Keratinocyte (primary cell): ENCODE results near the gene USP27X. TPM values are rescaled to one million over a fixed set of nuclear protein-coding genes. Genes with fewer than 3 reads are reported as not detected.

Source experiments
- DNase-seq: peaks from one replicate; pipeline ENCODE4 v3.0.0-alpha.2; 2011; ENCODE audit warnings: low read depth, missing footprints, low spot score
- FAIRE-seq: peaks from 2 replicates; lab custom pipeline; 2011; peaks lifted over from hg19 to GRCh38; lab: Jason Lieb, UNC
- H2AFZ ChIP-seq: 2 replicates; pipeline ENCODE4 v1.6.0; 2012; ENCODE audit warnings: low read length, control low read depth, inconsistent platforms; ENCODE audit not compliant: control insufficient read depth
- H3K27ac ChIP-seq: 2 replicates; pipeline ENCODE4 v1.5.1; 2011; ENCODE audit warnings: low read length; ENCODE audit not compliant: control insufficient read depth, insufficient read depth
- H3K27me3 ChIP-seq: 3 replicates; pipeline ENCODE4 v1.6.0; 2011; ENCODE audit warnings: low read length; ENCODE audit not compliant: control insufficient read depth, insufficient read depth; ENCODE audit errors: extremely low read depth
- H3K36me3 ChIP-seq, 2 experiments: 2 replicates in 1 of 2; 3 replicates in 1 of 2; pipeline ENCODE4 v1.5.1; 2011; ENCODE audit warnings: low read length in 2 of 2, mild to moderate bottlenecking in 1 of 2; ENCODE audit not compliant: control insufficient read depth in 2 of 2, insufficient read depth in 2 of 2; ENCODE audit errors: extremely low read depth in 1 of 2
- H3K4me1 ChIP-seq: 3 replicates; pipeline ENCODE4 v1.5.1; 2011; ENCODE audit warnings: low read length; ENCODE audit not compliant: control insufficient read depth, insufficient read depth; ENCODE audit errors: extremely low read depth
- H3K4me2 ChIP-seq: 3 replicates; pipeline ENCODE4 v1.6.0; 2011; ENCODE audit warnings: low read depth, low read length; ENCODE audit not compliant: control insufficient read depth, insufficient read depth; ENCODE audit errors: extremely low read depth
- H3K4me3 ChIP-seq, 3 experiments: fragments of 200-600 bp in 1 of 3; sonication (generic) in 1 of 3; 2 replicates in 2 of 3; 3 replicates in 1 of 3; pipeline ENCODE4 v1.5.1; 2011 to 2016; ENCODE audit warnings: low read length in 3 of 3, mild to moderate bottlenecking in 3 of 3, control low read depth in 2 of 3, inconsistent platforms in 1 of 3, low read depth in 1 of 3, mixed read lengths in 1 of 3, mixed run types in 1 of 3, moderate library complexity in 1 of 3; ENCODE audit not compliant: control insufficient read depth in 2 of 3, insufficient read depth in 2 of 3; ENCODE audit errors: extremely low read depth in 1 of 3
- H3K79me2 ChIP-seq: 2 replicates; pipeline ENCODE4 v1.6.0; 2012; ENCODE audit warnings: low read length; ENCODE audit not compliant: control insufficient read depth, insufficient read depth
- H3K9ac ChIP-seq: 3 replicates; pipeline ENCODE4 v1.6.0; 2011; ENCODE audit warnings: low read length; ENCODE audit not compliant: control insufficient read depth, insufficient read depth; ENCODE audit errors: extremely low read depth
- H3K9me1 ChIP-seq: 3 replicates; pipeline ENCODE4 v1.6.0; 2011; ENCODE audit warnings: low read length; ENCODE audit not compliant: control insufficient read depth, insufficient read depth; ENCODE audit errors: extremely low read depth
- H3K9me3 ChIP-seq: 2 replicates; pipeline ENCODE4 v1.5.1; 2012; ENCODE audit warnings: low read depth, low read length; ENCODE audit not compliant: control insufficient read depth
- H4K20me1 ChIP-seq: 3 replicates; pipeline ENCODE4 v1.6.0; 2011; ENCODE audit warnings: low read length; ENCODE audit not compliant: control insufficient read depth, insufficient read depth; ENCODE audit errors: extremely low read depth
- EZH2 ChIP-seq: IDR thresholded peaks from one replicate; pipeline ENCODE4 v1.6.1; 2012; ENCODE audit warnings: inconsistent platforms, mild to moderate bottlenecking, low read length, moderate library complexity
- dilution Hi-C: fragments of 300-500 bp; cut with MboI; formaldehyde crosslinking; loops from one replicate; pipeline ENCODE4 v1.7.0; 2020; ENCODE audit warnings: low sequenced_read_pairs; ENCODE audit not compliant: extremely low pct_ligation_motif_present
- polyA minus RNA-seq, 3 experiments: library from RNA; depleted of rRNA, polyadenylated mRNA; stranded (reverse); fragments of >200 nt; gene quantifications; 1 replicate in 1 of 3; 2 replicates in 1 of 3; 3 replicates in 1 of 3; pipeline ENCODE4 v1.2.3, GENCODE V29; 2011
- polyA plus RNA-seq, 5 experiments: library from polyadenylated mRNA; depleted of rRNA in 3 of 5; stranded (reverse) in 3 of 5; stranded (forward) in 1 of 5; unstranded in 1 of 5; fragments of >200 nt; gene quantifications; 1 replicate in 1 of 5; 2 replicates in 3 of 5; 3 replicates in 1 of 5; pipeline versions ENCODE4 v1.2.1 to v1.2.3, GENCODE V29; 2011 to 2012; ENCODE audit warnings: missing spikeins in 2 of 5, low read depth in 1 of 5, low replicate concordance in 1 of 5
- TF ChIP-seq, protein P1 (sequence below), 3 experiments: IDR thresholded peaks in 1 of 3; conservative IDR thresholded peaks in 1 of 3; optimal IDR thresholded peaks in 1 of 3; 2 replicates in 2 of 3; 3 replicates in 1 of 3; pipeline versions ENCODE3 to v1.5.1; 2011; ENCODE audit warnings: low read length in 3 of 3, mild to moderate bottlenecking in 3 of 3, moderate library complexity in 2 of 3, control low read depth in 1 of 3, inconsistent platforms in 1 of 3; ENCODE audit not compliant: insufficient read depth in 2 of 3; ENCODE audit errors: extremely low read depth in 1 of 3

Gene USP27X
- polyA plus RNA-seq (2.8 to 3.1 TPM (median 3.0 TPM) in 3 replicates), polyA minus RNA-seq (5.0 to 7.2 TPM (median 5.0 TPM) in 3 replicates)
- polyA plus RNA-seq (2011; ENCODE audit: low read depth) = 1.7 TPM
- polyA plus RNA-seq (2011; cell fraction: cytosol; rRNA removed) = 2.3 and 2.7 TPM in 2 replicates
- 2.5 and 2.9 TPM in 2 replicates for polyA plus RNA-seq (2011; cell fraction: nucleus; rRNA removed)
- 1.1 and 2.6 TPM in 2 replicates for polyA plus RNA-seq (2012; ENCODE audit: low replicate concordance)
- 1.9 TPM for polyA minus RNA-seq (2011; cell fraction: cytosol; rRNA and poly(A)+ RNA removed)
- polyA minus RNA-seq (2011; cell fraction: nucleus; rRNA and poly(A)+ RNA removed) = 1.2 and 2.2 TPM in 2 replicates

DNA sequence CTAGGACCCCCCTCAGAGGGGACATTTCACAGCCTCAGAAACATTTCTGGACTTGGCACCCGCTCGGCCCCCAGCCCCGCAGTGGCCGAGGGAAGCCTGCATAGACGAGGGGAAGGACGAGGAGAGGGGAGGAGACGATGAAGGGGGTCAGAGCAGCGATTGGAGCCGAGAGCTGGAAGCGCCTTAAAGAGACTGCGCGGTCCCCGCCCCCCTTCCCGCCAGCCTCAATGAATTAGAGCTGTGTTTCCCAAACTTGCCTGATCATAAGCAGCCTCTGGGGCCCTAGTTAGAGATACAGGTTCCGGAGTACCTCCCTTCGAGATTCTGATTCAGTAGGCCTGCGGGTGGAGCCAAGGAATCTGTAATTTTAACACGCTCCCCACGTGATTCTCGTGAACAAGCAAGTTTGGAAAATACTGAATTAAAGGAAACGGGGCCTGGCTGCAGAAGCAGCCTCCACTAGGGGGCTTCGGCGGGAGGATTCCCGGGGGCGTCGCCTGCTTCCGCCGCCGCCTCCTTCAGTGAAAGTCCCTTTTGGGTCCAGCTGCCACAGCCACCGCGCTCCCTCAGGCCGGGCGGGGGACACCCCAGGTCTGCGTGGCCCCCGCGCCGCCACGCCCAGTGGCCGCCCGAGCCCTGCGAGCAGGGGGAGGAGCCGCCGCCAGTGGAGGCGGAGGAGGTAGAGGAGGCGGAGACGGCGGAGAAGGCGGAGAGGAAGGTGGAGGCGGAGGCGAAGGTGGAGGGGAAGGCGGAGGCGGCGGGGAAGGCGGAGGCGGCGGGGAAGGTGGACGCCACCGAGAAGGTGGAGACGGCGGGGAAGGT lies at the start of gene USP27X:
Gene USP27X, plus strand, starts transcription at position 651 of the 822 bp plus-strand sequence. CDS start 824 bp downstream, outside the sequence.
- Histone ChIP-seq H3K4me1 (no peaks in the 10 kb centered on the region), H3K9me3 (no peaks in the 10 kb centered on the region), H3K4me3 (peak within 1 kb of the TSS; percentile 54 to 67 (median 54)), H2AFZ (peak within 1 kb of the TSS; percentile 72), H3K27me3 (no peaks in the 10 kb centered on the region), H3K27ac (peak within 1 kb of the TSS; percentile 42), H3K9ac (peak within 1 kb of the TSS; percentile 70), H3K4me2 (peak within 1 kb of the TSS; percentile 61), H3K79me2 (no peaks in the 10 kb centered on the region), H3K9me1 (no peaks in the 10 kb centered on the region), H3K36me3 (no peaks in the 10 kb centered on the region), H4K20me1 (no peaks in the 10 kb centered on the region)
- DNase-seq = peak; percentile 35
- FAIRE-seq = no peak
- TF ChIP-seq EZH2 = no peak
- TF ChIP-seq, protein P1, sequence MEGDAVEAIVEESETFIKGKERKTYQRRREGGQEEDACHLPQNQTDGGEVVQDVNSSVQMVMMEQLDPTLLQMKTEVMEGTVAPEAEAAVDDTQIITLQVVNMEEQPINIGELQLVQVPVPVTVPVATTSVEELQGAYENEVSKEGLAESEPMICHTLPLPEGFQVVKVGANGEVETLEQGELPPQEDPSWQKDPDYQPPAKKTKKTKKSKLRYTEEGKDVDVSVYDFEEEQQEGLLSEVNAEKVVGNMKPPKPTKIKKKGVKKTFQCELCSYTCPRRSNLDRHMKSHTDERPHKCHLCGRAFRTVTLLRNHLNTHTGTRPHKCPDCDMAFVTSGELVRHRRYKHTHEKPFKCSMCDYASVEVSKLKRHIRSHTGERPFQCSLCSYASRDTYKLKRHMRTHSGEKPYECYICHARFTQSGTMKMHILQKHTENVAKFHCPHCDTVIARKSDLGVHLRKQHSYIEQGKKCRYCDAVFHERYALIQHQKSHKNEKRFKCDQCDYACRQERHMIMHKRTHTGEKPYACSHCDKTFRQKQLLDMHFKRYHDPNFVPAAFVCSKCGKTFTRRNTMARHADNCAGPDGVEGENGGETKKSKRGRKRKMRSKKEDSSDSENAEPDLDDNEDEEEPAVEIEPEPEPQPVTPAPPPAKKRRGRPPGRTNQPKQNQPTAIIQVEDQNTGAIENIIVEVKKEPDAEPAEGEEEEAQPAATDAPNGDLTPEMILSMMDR (optimal IDR thresholded peaks at IDR 0.05 in 1 of 3, IDR thresholded peaks at IDR 0.05 in 1 of 3, conservative IDR thresholded peaks at IDR 0.05 in 1 of 3; ENCODE audit: extremely low read depth in 1 of 3, insufficient read depth in 2 of 3, low read length in 3 of 3) = peak; percentile 13 to 46 (median 37)
- dilution Hi-C loops = no loop called here

DNA sequence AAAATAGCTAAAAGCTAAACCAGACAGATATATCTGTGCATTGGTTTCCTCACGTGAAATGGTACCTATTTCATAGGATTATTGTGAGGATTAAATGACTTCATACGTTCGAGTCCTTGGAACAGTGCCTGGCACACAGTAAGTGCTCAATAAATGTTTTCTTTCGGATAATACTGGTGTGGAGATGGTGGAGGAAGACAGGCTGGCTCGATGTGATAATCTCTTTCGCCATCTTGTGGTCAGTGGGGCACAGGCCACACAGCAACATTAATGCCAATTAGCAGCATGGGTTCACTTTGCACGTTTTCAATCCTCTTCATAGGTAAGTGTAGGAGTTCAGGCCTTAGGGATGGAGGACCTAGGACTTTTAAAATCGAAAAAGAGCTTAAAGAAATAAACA lies 40.9 kb upstream of the USP27X start:
- DNase-seq = no peak
- no peak for FAIRE-seq
- no peaks in the 10 kb centered on the region for H4K20me1 ChIP-seq

More for the DNA sequence above, 40.9 kb upstream of the USP27X start:
- H3K9me3 ChIP-seq = no peaks in the 10 kb centered on the region
- H3K4me1 ChIP-seq = no peaks in the 10 kb centered on the region
- no peaks in the 10 kb centered on the region for H3K27me3 ChIP-seq
- dilution Hi-C loops = no loop called here
- no peaks in the 10 kb centered on the region for H3K36me3 ChIP-seq
- no peak overlapping the region for H3K4me2 ChIP-seq
- H3K27ac ChIP-seq = no peak overlapping the region
- no peak overlapping the region for H2AFZ ChIP-seq
- H3K79me2 ChIP-seq = no peaks in the 10 kb centered on the region
- H3K4me3 ChIP-seq = no peak overlapping the region
- TF ChIP-seq, protein P1 (optimal IDR thresholded peaks at IDR 0.05 in 1 of 3, IDR thresholded peaks at IDR 0.05 in 1 of 3, conservative IDR thresholded peaks at IDR 0.05 in 1 of 3; ENCODE audit: extremely low read depth in 1 of 3, insufficient read depth in 2 of 3, low read length in 3 of 3) = peak; percentile 50 to 87 (median 57)
- TF ChIP-seq EZH2 = no peak
- H3K9ac ChIP-seq = no peak overlapping the region
- no peaks in the 10 kb centered on the region for H3K9me1 ChIP-seq
